ENCODE data around the gene HEPACAM. TPM values are rescaled to one million over a fixed set of nuclear protein-coding genes. Genes with fewer than 3 reads are reported as not detected.

Gene HEPACAM
- total RNA-seq, 1 donor: under 0.01 TPM

- H3K9me3 ChIP-seq (ENCODE audit: low read depth, low read length): no peaks in the 10 kb centered on the region
- no peak overlapping the region for H3K27ac ChIP-seq (ENCODE audit: low read depth, low read length)
- no peaks in the 10 kb centered on the region for H3K36me3 ChIP-seq (ENCODE audit: insufficient read depth, low read length)
- no peaks in the 10 kb centered on the region for H4K20me1 ChIP-seq (ENCODE audit: insufficient read depth, low read length)
- peak; percentile 93 for DNase-seq (ENCODE audit: insufficient read length, low spot score, missing footprints)
- H3K4me3 ChIP-seq (ENCODE audit: insufficient read depth, low read length): peak overlapping the region; percentile 68
- H3K27me3 ChIP-seq (ENCODE audit: insufficient read depth, low read length): no peaks in the 10 kb centered on the region
- H2AFZ ChIP-seq (ENCODE audit: low read length): peak overlapping the region; percentile 67
- no peaks in the 10 kb centered on the region for H3K79me2 ChIP-seq (ENCODE audit: insufficient read depth, low read length)
- TF ChIP-seq CTCF (IDR thresholded peaks at IDR 0.05; ENCODE audit: extremely low read depth, low read depth, low read length): no peak
- H3K4me2 ChIP-seq (ENCODE audit: insufficient read depth, low read length): peak overlapping the region; percentile 79
- H3K4me1 ChIP-seq (ENCODE audit: insufficient read depth, low read length): peaks cover 5% of the 10 kb centered on the region
Measured at GRCh38 chr11:124920870-124921609, 14.8 kb downstream of the HEPACAM start.

- TF ChIP-seq CTCF (IDR thresholded peaks at IDR 0.05; ENCODE audit: extremely low read depth, low read depth, low read length): no peak
- Histone ChIP-seq H3K79me2 (ENCODE audit: insufficient read depth, low read length) (no peaks in the 10 kb centered on the region), H3K36me3 (ENCODE audit: insufficient read depth, low read length) (no peaks in the 10 kb centered on the region), H3K4me3 (ENCODE audit: insufficient read depth, low read length) (peak overlapping the region; percentile 68), H2AFZ (ENCODE audit: low read length) (peak overlapping the region; percentile 67), H3K4me1 (ENCODE audit: insufficient read depth, low read length) (peaks cover 5% of the 10 kb centered on the region), H3K27me3 (ENCODE audit: insufficient read depth, low read length) (no peaks in the 10 kb centered on the region), H3K27ac (ENCODE audit: low read depth, low read length) (no peak overlapping the region), H3K4me2 (ENCODE audit: insufficient read depth, low read length) (peak overlapping the region; percentile 79), H3K9me3 (ENCODE audit: low read depth, low read length) (no peaks in the 10 kb centered on the region), H4K20me1 (ENCODE audit: insufficient read depth, low read length) (no peaks in the 10 kb centered on the region)
- no peak for DNase-seq (ENCODE audit: insufficient read length, low spot score, missing footprints)
Measured at GRCh38 chr11:124920356-124920755, 15.5 kb downstream of the HEPACAM start.

GRCh38 chr11:124919898-124920297, 15.9 kb downstream of the HEPACAM start:
- no peaks in the 10 kb centered on the region for H3K36me3 ChIP-seq (ENCODE audit: insufficient read depth, low read length)
- H4K20me1 ChIP-seq (ENCODE audit: insufficient read depth, low read length): no peaks in the 10 kb centered on the region
- no peaks in the 10 kb centered on the region for H3K27me3 ChIP-seq (ENCODE audit: insufficient read depth, low read length)
- H3K4me2 ChIP-seq (ENCODE audit: insufficient read depth, low read length): no peak overlapping the region
- H3K9me3 ChIP-seq (ENCODE audit: low read depth, low read length): no peaks in the 10 kb centered on the region
- TF ChIP-seq CTCF (IDR thresholded peaks at IDR 0.05; ENCODE audit: extremely low read depth, low read depth, low read length): no peak
- H3K4me3 ChIP-seq (ENCODE audit: insufficient read depth, low read length): no peak overlapping the region
- H3K4me1 ChIP-seq (ENCODE audit: insufficient read depth, low read length): peaks cover 5% of the 10 kb centered on the region
- no peak for DNase-seq (ENCODE audit: insufficient read length, low spot score, missing footprints)
- no peaks in the 10 kb centered on the region for H3K79me2 ChIP-seq (ENCODE audit: insufficient read depth, low read length)
- no peak overlapping the region for H3K27ac ChIP-seq (ENCODE audit: low read depth, low read length)
- no peak overlapping the region for H2AFZ ChIP-seq (ENCODE audit: low read length)

- H3K4me3 ChIP-seq (ENCODE audit: insufficient read depth, low read length): no peak within 1 kb of the TSS
- H2AFZ ChIP-seq (ENCODE audit: low read length): no peak within 1 kb of the TSS
- H4K20me1 ChIP-seq (ENCODE audit: insufficient read depth, low read length): no peaks in the 10 kb centered on the region
- no peak within 1 kb of the TSS for H3K27ac ChIP-seq (ENCODE audit: low read depth, low read length)
- TF ChIP-seq CTCF (IDR thresholded peaks at IDR 0.05; ENCODE audit: extremely low read depth, low read depth, low read length): no peak
- H3K4me2 ChIP-seq (ENCODE audit: insufficient read depth, low read length): no peak within 1 kb of the TSS
- no peaks in the 10 kb centered on the region for H3K36me3 ChIP-seq (ENCODE audit: insufficient read depth, low read length)
- no peaks in the 10 kb centered on the region for H3K27me3 ChIP-seq (ENCODE audit: insufficient read depth, low read length)
- peaks cover 5% of the 10 kb centered on the region for H3K4me1 ChIP-seq (ENCODE audit: insufficient read depth, low read length)
- H3K9me3 ChIP-seq (ENCODE audit: low read depth, low read length): no peaks in the 10 kb centered on the region
- no peaks in the 10 kb centered on the region for H3K79me2 ChIP-seq (ENCODE audit: insufficient read depth, low read length)
- no peak for DNase-seq (ENCODE audit: insufficient read length, low spot score, missing footprints)
Measured at GRCh38 chr11:124918950-124919349, 16.9 kb downstream of the HEPACAM start, which contains the start of gene HEPN1. Gene HEPN1, plus strand, starts transcription at chr11:124919250.

Data from osteoblast (primary cell).